GM12878 (cell line): ENCODE results near the gene RPS6KA4. TPM values are rescaled to one million over a fixed set of nuclear protein-coding genes. Genes with fewer than 3 reads are reported as not detected.

Source experiments
- ATAC-seq: fragments of 200-7000 bp; cut with Tn5 transposase; 3 replicates; pipeline ENCODE4 v1.9.1; 2020; ENCODE audit warnings: mild to moderate bottlenecking, moderate library complexity
- BruUV-seq: library from RNA; stranded (reverse); fragments of 400-500 nt; replicated peaks from 2 replicates; lab custom pipeline; 2021; lab: Mats Ljungman, UMichigan
- CTCF ChIA-PET: fragments of 300-600 bp; sonication (Branson Sonifier 250); formaldehyde crosslinking; extraction: SDS; loops from one replicate; lab custom pipeline; 2021; ENCODE audit warnings: inconsistent platforms; lab: Yijun Ruan, JAX
- POLR2A ChIA-PET: fragments of 350-600 bp; formaldehyde crosslinking; extraction: SDS; loops from one replicate; lab custom pipeline; 2021; ENCODE audit warnings: inconsistent platforms; lab: Charles Lee
- RAD21 ChIA-PET: fragments of 300-600 bp; sonication (Branson Sonifier 250); formaldehyde crosslinking; loops from one replicate; lab custom pipeline; 2023; ENCODE audit warnings: antibody characterized with exemption; ENCODE audit not compliant: unreplicated experiment; lab: Charles Lee
- SMC1A ChIA-PET: fragments of 300-600 bp; sonication (Branson Sonifier 250); formaldehyde crosslinking; loops from one replicate; lab custom pipeline; 2023; ENCODE audit not compliant: unreplicated experiment, uncharacterized antibody; lab: Charles Lee
- DNase-seq: peaks from one replicate; pipeline ENCODE4 v3.0.0-alpha.2; 2011; ENCODE audit warnings: low read depth, low spot score
- FAIRE-seq: peaks from 3 replicates; lab custom pipeline; 2011; peaks lifted over from hg19 to GRCh38; lab: Jason Lieb, UNC
- H2AFZ ChIP-seq: 2 replicates; pipeline ENCODE4 v1.6.0; 2011; ENCODE audit warnings: low read depth, low read length, control low read depth; ENCODE audit not compliant: control insufficient read depth
- H3K27ac ChIP-seq: 2 replicates; pipeline ENCODE4 v1.5.1; 2011; ENCODE audit warnings: control low read depth; ENCODE audit not compliant: control insufficient read depth, insufficient read depth
- H3K27me3 ChIP-seq, 2 experiments: replicated peaks in 1 of 2; 2 replicates each; pipeline versions ENCODE4 v1.6.0 to v1.6.1; 2011; ENCODE audit warnings: low read length in 1 of 2; ENCODE audit not compliant: control insufficient read depth in 2 of 2, insufficient read depth in 2 of 2
- H3K36me3 ChIP-seq, 2 experiments: 2 replicates each; pipeline ENCODE4 v1.5.1; 2011; ENCODE audit warnings: low read length in 1 of 2; ENCODE audit not compliant: control insufficient read depth in 2 of 2, insufficient read depth in 2 of 2
- H3K4me1 ChIP-seq: 2 replicates; pipeline ENCODE4 v1.6.1; 2011; ENCODE audit warnings: mild to moderate bottlenecking, low read length, moderate library complexity, mixed read lengths; ENCODE audit not compliant: control insufficient read depth, insufficient read depth
- H3K4me2 ChIP-seq: 2 replicates; pipeline ENCODE4 v1.6.0; 2011; ENCODE audit warnings: control low read depth; ENCODE audit not compliant: control insufficient read depth, insufficient read depth
- H3K4me3 ChIP-seq: fragments of 200-600 bp; sonication (generic); 2 replicates; pipeline ENCODE4 v1.5.1; 2016
- H3K79me2 ChIP-seq: 2 replicates; pipeline ENCODE4 v1.6.0; 2011; ENCODE audit warnings: low read length; ENCODE audit not compliant: control insufficient read depth, insufficient read depth
- H3K9ac ChIP-seq: 2 replicates; pipeline ENCODE4 v1.8.0; 2011; ENCODE audit warnings: low read length, control low read depth, mixed read lengths; ENCODE audit not compliant: control insufficient read depth, insufficient read depth
- H3K9me3 ChIP-seq: replicated peaks from 3 replicates; pipeline ENCODE4 v1.5.1; 2011; ENCODE audit warnings: mild to moderate bottlenecking, low read length; ENCODE audit not compliant: control insufficient read depth, insufficient read depth
- H4K20me1 ChIP-seq: 2 replicates; pipeline ENCODE4 v1.6.0; 2011; ENCODE audit not compliant: control insufficient read depth, insufficient read depth
- E2F8 ChIP-seq: fragments of 450-650 bp; IDR thresholded peaks from 2 replicates; pipeline ENCODE4 v1.6.1; 2018; ENCODE audit warnings: mild to moderate bottlenecking, low read depth, moderate library complexity; ENCODE audit not compliant: partially characterized antibody
- SKIL ChIP-seq: fragments of 450-650 bp; IDR thresholded peaks from 2 replicates; pipeline ENCODE4 v1.6.1; 2017; ENCODE audit warnings: mild to moderate bottlenecking, low read depth, inconsistent platforms; ENCODE audit not compliant: poor library complexity, severe bottlenecking
- WGBS: methylation state at CpG from one replicate; pipeline ENCODE4 v1.1.6; 2016; ENCODE audit warnings: low lambda C conversion rate; ENCODE audit not compliant: insufficient replicate concordance, insufficient coverage; ENCODE audit errors: missing lambda C conversion rate; 5-methylcytosine and 5-hydroxymethylcytosine counted together
- in situ Hi-C: fragments of 300-500 bp; cut with MboI; formaldehyde crosslinking; loops from 9 replicates; pipeline ENCODE4 v1.14.3; 2018; ENCODE audit warnings: mixed read lengths
- intact Hi-C: fragments of 100-400 bp; cut with micrococcal nuclease; formaldehyde crosslinking; loops from one replicate; pipeline ENCODE4 v1.14.2; 2022; ENCODE audit not compliant: unreplicated experiment
- polyA plus RNA-seq, 11 experiments: library from polyadenylated mRNA; depleted of rRNA in 4 of 11; unstranded in 6 of 11; stranded (reverse) in 5 of 11; fragments of >200 nt; fragmentation: Nextera tagmentation in 4 of 11; fragmentation: Illumina TruSeq in 1 of 11; extraction: Ambion mirVana in 4 of 11; extraction: Trizol in 1 of 11; gene quantifications; 1 replicate in 1 of 11; 2 replicates in 10 of 11; pipeline versions ENCODE4 v1.2.1 to v1.2.3, GENCODE V29; 2011 to 2016; ENCODE audit warnings: inconsistent platforms in 2 of 11, missing spikeins in 2 of 11, low read depth in 1 of 11
- total RNA-seq, 4 experiments: library from RNA; depleted of rRNA in 3 of 4; stranded (reverse); fragments of >200 nt in 3 of 4; fragmentation: Illumina TruSeq in 1 of 4; extraction: Trizol in 1 of 4; gene quantifications; 2 replicates each; pipeline versions ENCODE4 v1.2.1 to v1.2.3, GENCODE V29; 2013 to 2021

RPS6KA4 gene
- total and polyA plus RNA-seq, 10 of the 15 experiments (the other 5 are each of a cell fraction or from before 2014, with no cell fraction given) = 0.34 to 32.6 (median 11.3) TPM

- no peak for TF ChIP-seq E2F8
Observed at GRCh38 chr11:64395545-64396078, 36.6 kb downstream of the RPS6KA4 start (continued).

- no peaks in the 10 kb centered on the region for H4K20me1 ChIP-seq
- no peak overlapping the region for H3K9ac ChIP-seq
- 22% methylated on average over 15 of the region's 15 CpGs for WGBS
- no peak overlapping the region for H3K27ac ChIP-seq
- no peaks in the 10 kb centered on the region for H3K36me3 ChIP-seq
- BruUV-seq = no TSS peak
- ChIA-PET SMC1A (no interaction called here), CTCF (interaction anchor here (1.2 kb wide), 1 partner anchor 53 kb away, joined by 6 read pairs; no protein-coding TSS in a partner anchor), RAD21 (no interaction called here), POLR2A (no interaction called here)
- no peak overlapping the region for H3K4me3 ChIP-seq
- intact Hi-C loops (no loop called here), in situ Hi-C loops (no loop called here)
- ATAC-seq (no peak), FAIRE-seq (no peak), DNase-seq (no peak)
- no peaks in the 10 kb centered on the region; a peak in 1 of 4 replicates for H3K27me3 ChIP-seq
- no peaks in the 10 kb centered on the region for H3K79me2 ChIP-seq
- H3K9me3 ChIP-seq = no peaks in the 10 kb centered on the region
- no peaks in the 10 kb centered on the region for H3K4me1 ChIP-seq
- H3K4me2 ChIP-seq = no peak overlapping the region
- no peak for TF ChIP-seq SKIL
- H2AFZ ChIP-seq = no peak overlapping the region
Observed at GRCh38 chr11:64396079-64396591, 37.2 kb downstream of the RPS6KA4 start.
